ENCODE results near the gene ZNF91.
"Not testable (repeated sequence)": the region's sequence is repeated elsewhere in the genome, so short reads cannot be mapped to it uniquely, and the experiment has no call there.

The ZNF91 gene

DNA sequence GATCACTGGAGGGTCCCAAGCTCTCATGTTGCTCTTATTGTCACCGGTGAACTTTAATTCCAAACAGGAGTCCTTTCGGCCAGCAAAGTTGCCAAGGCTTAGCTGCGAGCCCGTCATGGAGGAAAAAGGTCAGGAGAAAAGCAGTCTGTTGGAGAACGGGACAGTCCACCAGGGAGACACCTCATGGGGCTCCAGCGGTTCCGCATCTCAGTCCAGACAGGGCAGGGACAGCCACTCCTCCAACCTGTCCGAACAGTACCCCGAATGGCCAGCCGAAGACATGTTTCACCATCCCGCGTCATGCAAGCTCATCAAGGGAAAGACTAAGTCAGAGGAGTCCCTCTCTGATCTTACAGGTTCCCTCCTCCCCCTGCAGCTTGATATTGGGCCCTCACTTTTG, 10.4 kb downstream of the ZNF91 start:
- TF ChIP-seq, protein P1, sequence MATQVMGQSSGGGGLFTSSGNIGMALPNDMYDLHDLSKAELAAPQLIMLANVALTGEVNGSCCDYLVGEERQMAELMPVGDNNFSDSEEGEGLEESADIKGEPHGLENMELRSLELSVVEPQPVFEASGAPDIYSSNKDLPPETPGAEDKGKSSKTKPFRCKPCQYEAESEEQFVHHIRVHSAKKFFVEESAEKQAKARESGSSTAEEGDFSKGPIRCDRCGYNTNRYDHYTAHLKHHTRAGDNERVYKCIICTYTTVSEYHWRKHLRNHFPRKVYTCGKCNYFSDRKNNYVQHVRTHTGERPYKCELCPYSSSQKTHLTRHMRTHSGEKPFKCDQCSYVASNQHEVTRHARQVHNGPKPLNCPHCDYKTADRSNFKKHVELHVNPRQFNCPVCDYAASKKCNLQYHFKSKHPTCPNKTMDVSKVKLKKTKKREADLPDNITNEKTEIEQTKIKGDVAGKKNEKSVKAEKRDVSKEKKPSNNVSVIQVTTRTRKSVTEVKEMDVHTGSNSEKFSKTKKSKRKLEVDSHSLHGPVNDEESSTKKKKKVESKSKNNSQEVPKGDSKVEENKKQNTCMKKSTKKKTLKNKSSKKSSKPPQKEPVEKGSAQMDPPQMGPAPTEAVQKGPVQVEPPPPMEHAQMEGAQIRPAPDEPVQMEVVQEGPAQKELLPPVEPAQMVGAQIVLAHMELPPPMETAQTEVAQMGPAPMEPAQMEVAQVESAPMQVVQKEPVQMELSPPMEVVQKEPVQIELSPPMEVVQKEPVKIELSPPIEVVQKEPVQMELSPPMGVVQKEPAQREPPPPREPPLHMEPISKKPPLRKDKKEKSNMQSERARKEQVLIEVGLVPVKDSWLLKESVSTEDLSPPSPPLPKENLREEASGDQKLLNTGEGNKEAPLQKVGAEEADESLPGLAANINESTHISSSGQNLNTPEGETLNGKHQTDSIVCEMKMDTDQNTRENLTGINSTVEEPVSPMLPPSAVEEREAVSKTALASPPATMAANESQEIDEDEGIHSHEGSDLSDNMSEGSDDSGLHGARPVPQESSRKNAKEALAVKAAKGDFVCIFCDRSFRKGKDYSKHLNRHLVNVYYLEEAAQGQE (IDR thresholded peaks at IDR 0.05; ENCODE audit: insufficient replicate concordance, low read depth), result no peak
- no peak for DNase-seq (ENCODE audit: low read depth in 1 of 2, low spot score in 1 of 2)

DNA sequence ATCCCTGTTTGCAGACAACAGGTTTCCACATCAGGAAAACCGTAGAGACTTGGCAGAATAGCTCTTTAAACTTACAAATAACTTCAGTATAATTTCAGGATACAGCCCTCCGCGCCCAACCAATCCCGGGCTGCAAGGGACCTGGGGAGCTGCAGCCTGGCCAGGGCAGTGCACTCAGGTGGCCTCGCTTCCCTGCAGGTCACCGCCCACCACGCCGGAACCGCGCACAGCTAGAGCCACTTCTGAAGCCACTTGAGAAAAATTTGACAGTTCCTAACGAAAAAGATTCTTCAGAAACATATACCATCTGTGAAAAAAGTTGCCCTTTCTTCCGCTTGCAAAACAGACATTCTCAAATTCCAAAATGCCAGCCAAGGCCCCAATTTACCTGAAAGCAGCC, 11.1 kb downstream of the ZNF91 start:
- Histone ChIP-seq H3K27me3 (ENCODE audit: insufficient read depth, poor library complexity, severe bottlenecking) (no peaks in the 10 kb centered on the region), H3K4me3 (replicated peaks; ENCODE audit: insufficient read depth, low read length) (no peak overlapping the region), H3K27ac (replicated peaks) (no peak overlapping the region)
- DNase-seq (ENCODE audit: low read depth in 1 of 2, low spot score in 1 of 2), result no peak
- no peak for TF ChIP-seq POLR2AphosphoS5 (IDR thresholded peaks at IDR 0.05; ENCODE audit: low read depth)

More for the DNA sequence above, 10.4 kb downstream of the ZNF91 start:
- no peak overlapping the region for H3K4me3 ChIP-seq (replicated peaks; ENCODE audit: insufficient read depth, low read length)
- no peak overlapping the region for H3K27ac ChIP-seq (replicated peaks)
- no peaks in the 10 kb centered on the region for H3K27me3 ChIP-seq (ENCODE audit: insufficient read depth, poor library complexity, severe bottlenecking)

DNA sequence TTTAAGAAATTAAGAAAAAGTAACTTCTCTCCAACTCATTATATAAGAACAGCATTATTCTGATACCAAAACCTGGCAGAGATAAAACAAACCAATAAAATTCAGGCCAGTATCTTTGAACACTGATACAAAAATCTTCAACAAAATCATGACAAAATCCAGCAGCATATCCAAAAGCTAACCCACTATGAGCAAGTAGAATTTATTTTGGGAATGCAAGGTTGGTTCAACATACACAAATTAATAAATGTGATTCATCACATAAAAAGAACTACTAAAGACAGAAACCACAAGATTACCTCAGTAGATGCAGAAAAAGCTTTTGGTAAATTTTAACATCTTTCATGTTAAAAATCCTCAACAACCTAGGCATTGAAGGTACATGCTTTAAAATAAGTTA, 12.3 kb downstream of the ZNF91 start:
- TF ChIP-seq POLR2AphosphoS5 (IDR thresholded peaks at IDR 0.05; ENCODE audit: low read depth), result no peak
- no peak for TF ChIP-seq SPI1 (IDR thresholded peaks at IDR 0.05; ENCODE audit: borderline replicate concordance, low read depth)
- TF ChIP-seq, protein P1 (IDR thresholded peaks at IDR 0.05; ENCODE audit: insufficient replicate concordance, low read depth), result no peak
- TF ChIP-seq GABPA (IDR thresholded peaks at IDR 0.05; ENCODE audit: low read depth), result no peak
- TF ChIP-seq, protein P2, sequence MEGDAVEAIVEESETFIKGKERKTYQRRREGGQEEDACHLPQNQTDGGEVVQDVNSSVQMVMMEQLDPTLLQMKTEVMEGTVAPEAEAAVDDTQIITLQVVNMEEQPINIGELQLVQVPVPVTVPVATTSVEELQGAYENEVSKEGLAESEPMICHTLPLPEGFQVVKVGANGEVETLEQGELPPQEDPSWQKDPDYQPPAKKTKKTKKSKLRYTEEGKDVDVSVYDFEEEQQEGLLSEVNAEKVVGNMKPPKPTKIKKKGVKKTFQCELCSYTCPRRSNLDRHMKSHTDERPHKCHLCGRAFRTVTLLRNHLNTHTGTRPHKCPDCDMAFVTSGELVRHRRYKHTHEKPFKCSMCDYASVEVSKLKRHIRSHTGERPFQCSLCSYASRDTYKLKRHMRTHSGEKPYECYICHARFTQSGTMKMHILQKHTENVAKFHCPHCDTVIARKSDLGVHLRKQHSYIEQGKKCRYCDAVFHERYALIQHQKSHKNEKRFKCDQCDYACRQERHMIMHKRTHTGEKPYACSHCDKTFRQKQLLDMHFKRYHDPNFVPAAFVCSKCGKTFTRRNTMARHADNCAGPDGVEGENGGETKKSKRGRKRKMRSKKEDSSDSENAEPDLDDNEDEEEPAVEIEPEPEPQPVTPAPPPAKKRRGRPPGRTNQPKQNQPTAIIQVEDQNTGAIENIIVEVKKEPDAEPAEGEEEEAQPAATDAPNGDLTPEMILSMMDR (IDR thresholded peaks at IDR 0.05; ENCODE audit: insufficient read depth, low read length), result no peak
- H3K27me3 ChIP-seq (ENCODE audit: insufficient read depth, poor library complexity, severe bottlenecking), result no peaks in the 10 kb centered on the region
- no peak overlapping the region for H3K4me3 ChIP-seq (replicated peaks; ENCODE audit: insufficient read depth, low read length)
- no peak overlapping the region for H3K27ac ChIP-seq (replicated peaks)
- no peak for DNase-seq (ENCODE audit: low read depth in 1 of 2, low spot score in 1 of 2)

DNA sequence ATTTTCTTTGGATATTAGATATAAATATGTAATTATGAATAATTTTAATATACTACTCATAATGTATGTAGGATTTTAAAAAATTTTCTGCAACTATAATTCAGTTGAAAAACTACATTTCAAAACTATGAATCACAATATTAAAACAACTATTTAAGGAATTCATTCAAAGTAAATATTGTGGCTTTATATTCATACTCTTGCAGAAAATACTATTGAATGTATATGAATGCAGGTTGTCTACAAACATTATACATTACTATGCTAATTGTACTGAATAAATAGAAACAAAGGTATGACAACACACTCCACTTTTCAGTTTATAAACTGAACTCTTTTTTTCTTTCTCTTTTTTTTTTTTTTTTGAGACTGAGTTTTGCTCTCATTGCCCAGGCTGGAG, 14.2 kb downstream of the ZNF91 start:
- no peak overlapping the region for H3K27ac ChIP-seq (replicated peaks)
- no peaks in the 10 kb centered on the region for H3K27me3 ChIP-seq (ENCODE audit: insufficient read depth, poor library complexity, severe bottlenecking)
- no peak overlapping the region for H3K4me3 ChIP-seq (replicated peaks; ENCODE audit: insufficient read depth, low read length)
- TF ChIP-seq POLR2AphosphoS5 (IDR thresholded peaks at IDR 0.05; ENCODE audit: low read depth) (no peak), GABPA (IDR thresholded peaks at IDR 0.05; ENCODE audit: low read depth) (no peak), SPI1 (IDR thresholded peaks at IDR 0.05; ENCODE audit: borderline replicate concordance, low read depth) (no peak)
- TF ChIP-seq, protein P1 (IDR thresholded peaks at IDR 0.05; ENCODE audit: insufficient replicate concordance, low read depth), result no peak
- TF ChIP-seq, protein P2 (IDR thresholded peaks at IDR 0.05; ENCODE audit: insufficient read depth, low read length), result no peak
- DNase-seq (ENCODE audit: low read depth in 1 of 2, low spot score in 1 of 2), result no peak

DNA sequence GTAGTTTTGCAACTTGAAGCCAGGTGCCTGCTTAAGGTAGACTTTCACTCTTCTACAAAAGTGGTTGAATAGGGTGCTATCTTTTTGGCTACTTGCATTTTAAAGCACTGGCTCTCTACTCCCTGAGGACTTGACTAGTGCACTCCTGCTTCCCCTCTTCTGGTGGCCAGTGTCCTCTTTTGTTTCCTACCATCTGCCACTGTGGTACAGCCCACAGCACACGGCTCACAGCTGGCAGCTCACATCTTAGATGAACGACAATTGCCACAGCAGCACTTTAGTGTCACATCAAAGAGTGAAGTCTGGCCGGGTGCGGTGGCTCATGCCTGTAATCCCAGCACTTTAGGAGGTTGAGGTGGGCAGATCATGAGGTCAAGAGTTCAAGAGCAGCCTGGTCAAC, 15.6 kb downstream of the ZNF91 start:
- H3K27me3 ChIP-seq (ENCODE audit: insufficient read depth, poor library complexity, severe bottlenecking); H3K27ac ChIP-seq (replicated peaks); DNase-seq (ENCODE audit: low read depth in 1 of 2, low spot score in 1 of 2); H3K4me3 ChIP-seq (replicated peaks; ENCODE audit: insufficient read depth, low read length): not testable (repeated sequence)
